ENCODE data around the gene ACLY.

DNA sequence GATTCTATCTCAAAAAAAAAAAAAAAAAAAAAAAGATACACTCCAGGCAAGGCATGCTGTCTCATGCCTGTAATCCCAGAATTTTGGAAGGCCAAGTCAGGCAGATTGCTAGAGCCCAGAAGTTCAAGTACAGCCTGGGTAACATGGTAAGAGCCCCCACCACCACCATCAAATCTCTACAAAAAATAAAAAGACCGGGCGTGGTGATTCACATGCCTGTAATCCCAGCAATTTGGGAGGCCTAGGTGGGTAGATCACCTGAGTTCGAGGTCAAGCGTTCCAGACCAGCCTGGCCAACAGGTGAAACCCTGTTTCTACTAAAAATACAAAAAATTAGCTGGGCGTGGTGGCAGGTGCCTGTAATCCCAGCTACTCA, 1.8 kb upstream of the ACLY start:
- TF ChIP-seq, protein P1, sequence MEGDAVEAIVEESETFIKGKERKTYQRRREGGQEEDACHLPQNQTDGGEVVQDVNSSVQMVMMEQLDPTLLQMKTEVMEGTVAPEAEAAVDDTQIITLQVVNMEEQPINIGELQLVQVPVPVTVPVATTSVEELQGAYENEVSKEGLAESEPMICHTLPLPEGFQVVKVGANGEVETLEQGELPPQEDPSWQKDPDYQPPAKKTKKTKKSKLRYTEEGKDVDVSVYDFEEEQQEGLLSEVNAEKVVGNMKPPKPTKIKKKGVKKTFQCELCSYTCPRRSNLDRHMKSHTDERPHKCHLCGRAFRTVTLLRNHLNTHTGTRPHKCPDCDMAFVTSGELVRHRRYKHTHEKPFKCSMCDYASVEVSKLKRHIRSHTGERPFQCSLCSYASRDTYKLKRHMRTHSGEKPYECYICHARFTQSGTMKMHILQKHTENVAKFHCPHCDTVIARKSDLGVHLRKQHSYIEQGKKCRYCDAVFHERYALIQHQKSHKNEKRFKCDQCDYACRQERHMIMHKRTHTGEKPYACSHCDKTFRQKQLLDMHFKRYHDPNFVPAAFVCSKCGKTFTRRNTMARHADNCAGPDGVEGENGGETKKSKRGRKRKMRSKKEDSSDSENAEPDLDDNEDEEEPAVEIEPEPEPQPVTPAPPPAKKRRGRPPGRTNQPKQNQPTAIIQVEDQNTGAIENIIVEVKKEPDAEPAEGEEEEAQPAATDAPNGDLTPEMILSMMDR (IDR thresholded peaks at IDR 0.05; ENCODE audit: low read length): no peak
- no peak for TF ChIP-seq EZH2 (IDR thresholded peaks at IDR 0.05; ENCODE audit: borderline replicate concordance, low read length)

All from OCI-LY1 (cell line).